K562 (cell line): ENCODE data around the gene IP6K2. TPM values are rescaled to one million over a fixed set of nuclear protein-coding genes. Genes with fewer than 3 reads are reported as not detected.

Experiments
- ATF2 ChIP-seq: sonication (generic); formaldehyde crosslinking; IDR thresholded peaks from 2 replicates; pipeline ENCODE4 v1.8.1; 2022; ENCODE audit warnings: missing genetic modification reagents
- BACH1 ChIP-seq: fragments of 200-800 bp; sonication (Bioruptor generic); IDR thresholded peaks from 2 replicates; pipeline ENCODE4 v1.6.1; 2016; ENCODE audit warnings: missing genetic modification characterization, missing compliant biosample characterization
- GATAD2B ChIP-seq: fragments of 450-650 bp; IDR thresholded peaks from 2 replicates; pipeline ENCODE4 v1.6.1; 2017; ENCODE audit warnings: mild to moderate bottlenecking, borderline replicate concordance
- GTF3C2 ChIP-seq: IDR thresholded peaks from 3 replicates; pipeline ENCODE4 v1.6.1; 2011; ENCODE audit warnings: borderline replicate concordance, mild to moderate bottlenecking, moderate library complexity; ENCODE audit not compliant: insufficient read length; ENCODE audit errors: extremely low read depth
- HDAC1 ChIP-seq, 2 experiments: fragments of 450-650 bp; IDR thresholded peaks; 2 replicates each; pipeline ENCODE4 v1.6.1; 2016 to 2017; ENCODE audit warnings: inconsistent platforms in 1 of 2, mild to moderate bottlenecking in 1 of 2, moderate library complexity in 1 of 2
- LARP7 ChIP-seq: fragments of 450-650 bp; IDR thresholded peaks from 2 replicates; pipeline ENCODE4 v1.6.1; 2016
- MLLT1 ChIP-seq, 2 experiments: fragments of 450-650 bp; IDR thresholded peaks; 2 replicates each; pipeline ENCODE4 v1.6.1; 2016
- NFIC ChIP-seq: fragments of 450-650 bp; IDR thresholded peaks from 2 replicates; pipeline ENCODE4 v1.6.1; 2017; ENCODE audit warnings: mild to moderate bottlenecking, inconsistent platforms
- RBM14 ChIP-seq: fragments of 200-400 bp; formaldehyde crosslinking; IDR thresholded peaks from 2 replicates; pipeline ENCODE4 v1.6.1; 2018; ENCODE audit warnings: low read depth, mild to moderate bottlenecking, low read length, moderate library complexity, borderline replicate concordance; ENCODE audit not compliant: insufficient read depth
- TAF15 ChIP-seq: fragments of 200-400 bp; formaldehyde crosslinking; IDR thresholded peaks from 2 replicates; pipeline ENCODE4 v1.6.1; 2017; ENCODE audit warnings: mild to moderate bottlenecking, low read depth, low read length, moderate library complexity
- TRIM24 ChIP-seq, 2 experiments: fragments of 450-650 bp; IDR thresholded peaks; 2 replicates each; pipeline ENCODE4 v1.6.1; 2016
- ZBTB26 ChIP-seq: fragments of 450-650 bp; formaldehyde crosslinking; IDR thresholded peaks from 2 replicates; pipeline ENCODE4 v1.4.0; 2022; ENCODE audit warnings: missing genetic modification characterization
- ZBTB5 ChIP-seq: fragments of 450-650 bp; IDR thresholded peaks from 2 replicates; pipeline ENCODE4 v1.6.1; 2017; ENCODE audit warnings: antibody characterized with exemption
- ZNF280B ChIP-seq: fragments of 250-450 bp; sonication (Bioruptor Pico); IDR thresholded peaks from 2 replicates; pipeline ENCODE4 v1.5.1; 2021; ENCODE audit warnings: mild to moderate bottlenecking
- ZNF324 ChIP-seq: fragments of 250-450 bp; sonication (Bioruptor Pico); IDR thresholded peaks from 2 replicates; pipeline ENCODE4 v1.4.0; 2020; ENCODE audit warnings: mild to moderate bottlenecking
- ZNF444 ChIP-seq: fragments of 250-450 bp; sonication (Bioruptor Pico); IDR thresholded peaks from 2 replicates; pipeline ENCODE4 v1.4.0; 2020; ENCODE audit warnings: mild to moderate bottlenecking, moderate library complexity
- polyA plus RNA-seq, 8 experiments: library from polyadenylated mRNA; depleted of rRNA in 4 of 8; stranded (reverse) in 5 of 8; unstranded in 3 of 8; fragments of >200 nt; fragmentation: Nextera tagmentation in 2 of 8; fragmentation: Illumina TruSeq in 1 of 8; extraction: Ambion mirVana in 2 of 8; extraction: Trizol in 1 of 8; gene quantifications; 2 replicates each; pipeline versions ENCODE4 v1.2.1 to v1.2.3, GENCODE V29; 2011 to 2014; ENCODE audit warnings: inconsistent platforms in 1 of 8, missing spikeins in 1 of 8
- total RNA-seq, 7 experiments: library from RNA; depleted of rRNA in 6 of 7; stranded (reverse); fragments of >200 nt in 6 of 7; fragmentation: Illumina TruSeq in 2 of 7; extraction: Trizol in 2 of 7; gene quantifications; 2 replicates each; pipeline versions ENCODE4 v1.2.1 to v1.2.3, GENCODE V29; 2011 to 2021; ENCODE audit warnings: low replicate concordance in 1 of 7

IP6K2 gene
- total and polyA plus RNA-seq, 9 of the 15 experiments (the other 6 are each of a cell fraction or from before 2014, with no cell fraction given) = 19.6 to 78.1 (median 48.0) TPM

GRCh38 chr3:48739955-48740823 is 23.2 kb upstream of the IP6K2 start (continued):
- TF ChIP-seq TAF15 = no peak
- TF ChIP-seq LARP7 = no peak
- peak; percentile 98 for TF ChIP-seq NFIC
- no peak for TF ChIP-seq ZBTB5
- no peak for TF ChIP-seq ZNF280B (CRISPR knock-in tag)
- TF ChIP-seq HDAC1 (IDR thresholded peaks at IDR 0.05) = peak in 1 of 2 experiments; percentile 14; a peak in 1 of 4 replicates
- no peak for TF ChIP-seq TRIM24 (IDR thresholded peaks at IDR 0.05)
- no peak for TF ChIP-seq ATF2 (CRISPR knock-in tag)
- no peak for TF ChIP-seq ZBTB26 (CRISPR knock-in tag)
- TF ChIP-seq ZNF324 (CRISPR knock-in tag) = no peak
- TF ChIP-seq GATAD2B = no peak
- no peak for TF ChIP-seq BACH1 (tag)
- TF ChIP-seq RBM14 = no peak
- TF ChIP-seq ZNF444 = no peak
- no peak for TF ChIP-seq MLLT1 (IDR thresholded peaks at IDR 0.05)
- no peak for TF ChIP-seq GTF3C2
